Common myeloid progenitor, CD34-positive (primary cell): ENCODE measurements around the gene DHX16.
"Not testable (repeated sequence)": the region's sequence is repeated elsewhere in the genome, so short reads cannot be mapped to it uniquely, and the experiment has no call there.

Experiments used
- CTCF ChIA-PET: fragments of 350-600 bp; sonication (Branson Sonifier 250); formaldehyde crosslinking; loops from one replicate; lab custom pipeline; 2021; ENCODE audit warnings: antibody characterized with exemption; lab: Charles Lee
- POLR2A ChIA-PET: fragments of 350-600 bp; sonication (Branson Sonifier 250); formaldehyde crosslinking; loops from one replicate; lab custom pipeline; 2021; ENCODE audit warnings: antibody characterized with exemption; lab: Charles Lee
- DNase-seq, 3 donors: peaks; one replicate each; pipeline versions ENCODE4 v3.0.0 to v3.0.0-alpha.2; 2013
- H3K27ac ChIP-seq, 2 experiments: 1 replicate in 1 of 2; 2 replicates in 1 of 2; pipeline ENCODE4 v1.7.0; 2013; ENCODE audit warnings: inconsistent platforms in 2 of 2, low read length in 2 of 2, mild to moderate bottlenecking in 2 of 2, low read depth in 1 of 2, moderate library complexity in 1 of 2; ENCODE audit not compliant: severe bottlenecking in 2 of 2, insufficient read depth in 1 of 2, poor library complexity in 1 of 2
- H3K27me3 ChIP-seq, 5 experiments: replicated peaks in 2 of 5; 1 replicate in 3 of 5; 2 replicates in 2 of 5; pipeline versions ENCODE4 v1.6.1 to v1.7.0; 2013; ENCODE audit warnings: low read length in 4 of 5, mild to moderate bottlenecking in 2 of 5, moderate library complexity in 2 of 5, inconsistent platforms in 1 of 5; ENCODE audit not compliant: insufficient read depth in 5 of 5, control insufficient read depth in 4 of 5
- H3K36me3 ChIP-seq, 4 experiments: 1 replicate in 2 of 4; 2 replicates in 2 of 4; pipeline versions ENCODE4 v1.6.1 to v1.7.0; 2013; ENCODE audit warnings: low read length in 3 of 4, control low read depth in 1 of 4, mild to moderate bottlenecking in 1 of 4; ENCODE audit not compliant: control insufficient read depth in 4 of 4, insufficient read depth in 4 of 4
- H3K4me1 ChIP-seq, 4 experiments: 1 replicate in 3 of 4; 2 replicates in 1 of 4; pipeline versions ENCODE4 v1.6.1 to v1.7.1; 2013; ENCODE audit warnings: low read length in 3 of 4, mild to moderate bottlenecking in 3 of 4, control low read depth in 1 of 4, inconsistent platforms in 1 of 4, moderate library complexity in 1 of 4; ENCODE audit not compliant: control insufficient read depth in 4 of 4, insufficient read depth in 4 of 4; ENCODE audit errors: control extremely low read depth in 1 of 4
- H3K4me3 ChIP-seq, 7 experiments: 1 replicate in 4 of 7; 2 replicates in 3 of 7; pipeline versions ENCODE4 v1.5.1 to v1.7.0; 2013; ENCODE audit warnings: mild to moderate bottlenecking in 7 of 7, low read length in 6 of 7, moderate library complexity in 6 of 7, inconsistent platforms in 2 of 7, low read depth in 2 of 7, control low read depth in 1 of 7; ENCODE audit not compliant: insufficient read depth in 4 of 7, control insufficient read depth in 1 of 7; ENCODE audit errors: extremely low read depth in 1 of 7
- H3K9me3 ChIP-seq, 5 experiments: 1 replicate in 4 of 5; 2 replicates in 1 of 5; pipeline versions ENCODE4 v1.6.1 to v1.7.1; 2013; ENCODE audit warnings: low read length in 4 of 5, mild to moderate bottlenecking in 2 of 5, inconsistent platforms in 1 of 5, low read depth in 1 of 5, moderate library complexity in 1 of 5; ENCODE audit not compliant: control insufficient read depth in 4 of 5, insufficient read depth in 2 of 5; ENCODE audit errors: control extremely low read depth in 1 of 5
- WGBS: methylation state at CpG from one replicate; pipeline ENCODE4 v1.1.5; 2013; ENCODE audit not compliant: insufficient coverage; 5-methylcytosine and 5-hydroxymethylcytosine counted together

Gene DHX16

DNA sequence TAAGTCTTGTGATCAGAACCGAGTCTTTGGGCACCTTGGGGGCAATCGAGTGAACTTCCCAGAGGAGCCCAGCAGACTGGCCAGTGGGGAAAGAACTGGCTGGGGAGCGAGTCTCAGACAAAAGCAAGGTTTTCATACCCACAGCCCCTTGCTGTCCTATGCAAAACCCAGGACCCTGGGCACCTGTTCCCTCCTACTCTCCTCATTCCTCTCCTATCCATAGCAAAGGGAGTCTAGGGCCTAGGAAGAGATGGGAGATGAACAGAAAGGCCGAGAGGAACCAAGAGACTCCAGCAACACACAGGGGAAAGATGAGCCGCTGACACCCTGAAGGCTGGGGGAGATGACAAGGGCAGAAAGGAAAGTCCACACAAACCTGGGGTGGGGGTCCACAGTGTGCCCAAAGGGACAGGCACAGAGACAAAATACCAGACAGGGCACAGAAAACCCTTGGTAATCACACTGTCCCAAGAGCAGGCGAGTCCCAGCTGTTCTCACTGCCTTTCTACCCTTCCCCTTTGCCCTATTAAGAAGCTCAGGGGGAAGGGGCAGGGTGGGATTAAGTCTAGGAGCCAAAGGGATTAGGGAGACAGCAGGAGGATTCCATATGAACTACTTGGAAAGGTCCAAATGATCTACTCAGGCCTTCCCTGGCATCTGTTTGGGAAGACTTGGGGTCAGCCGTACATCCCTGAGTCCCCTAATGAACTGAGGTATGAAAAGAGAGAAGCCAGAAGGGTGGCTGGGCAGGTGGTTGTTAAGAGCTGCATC lies 7.1 kb upstream of the DHX16 start:
- no peak for DNase-seq
- CTCF ChIA-PET: interaction anchor here (0.7 to 18.0 kb wide), 13 partner anchors 8 to 196 kb away, joined by 3 to 622 read pairs (median 6); partner anchors contain the start of genes DHX16, MDC1, NRM and TUBB
- peaks cover 10 to 61% (median 54%) of the 10 kb centered on the region in 4 experiments for H3K4me1 ChIP-seq
- no peaks in the 10 kb centered on the region for H3K9me3 ChIP-seq
- peaks cover 7 to 46% (median 30%) of the 10 kb centered on the region in 4 experiments for H3K36me3 ChIP-seq
- H3K4me3 ChIP-seq: peak overlapping the region in 5 of 7 experiments; percentile 9 to 88 (median 46)
- POLR2A ChIA-PET: interaction anchor here (7.4 kb wide), 1 partner anchor 41 kb away, joined by 56 read pairs; the partner anchor contains the start of gene TUBB
- H3K27ac ChIP-seq: peak overlapping the region in 1 of 2 experiments; percentile 49
- no peaks in the 10 kb centered on the region for H3K27me3 ChIP-seq
- 79% methylated on average over 7 of the region's 7 CpGs for WGBS

DNA sequence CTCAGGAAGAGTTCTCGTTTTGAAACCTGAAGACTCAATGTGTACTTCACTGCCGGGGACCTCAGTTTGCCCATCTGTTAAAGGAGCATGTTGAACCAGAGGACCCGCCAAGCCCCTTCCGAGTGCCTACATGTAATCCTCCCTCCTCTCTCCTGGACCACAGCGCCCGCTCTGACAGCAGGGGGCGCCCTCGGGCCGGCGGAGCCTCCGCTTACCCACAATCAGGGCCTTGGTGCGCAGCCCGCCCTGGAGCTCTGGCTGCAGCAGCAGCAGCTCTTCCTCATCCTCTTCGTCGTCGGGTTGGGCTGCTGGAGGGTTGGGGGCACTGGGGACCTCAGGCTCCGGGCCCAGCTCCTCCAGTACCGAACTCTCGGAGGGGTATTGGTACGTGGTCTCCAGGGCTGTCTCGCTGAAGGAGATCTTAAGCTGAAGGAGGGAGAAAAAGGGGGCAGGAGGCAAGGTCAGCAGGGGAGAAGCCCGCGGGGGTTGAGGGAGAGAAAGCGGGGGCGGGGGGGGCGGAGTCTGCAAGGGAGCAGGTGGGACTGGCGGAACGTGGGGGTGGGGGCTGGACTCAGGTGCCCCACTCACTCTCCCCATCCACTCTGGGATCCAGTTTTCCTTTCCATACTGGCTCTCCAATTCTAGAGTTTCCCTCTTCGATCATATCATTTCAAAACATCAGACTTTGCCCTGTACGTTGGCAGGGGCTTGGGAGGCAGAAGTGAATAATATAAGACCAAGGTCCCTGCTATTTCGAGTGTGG lies 6.3 kb upstream of the DHX16 start:
- peaks cover 7 to 45% (median 30%) of the 10 kb centered on the region in 4 experiments for H3K36me3 ChIP-seq
- H3K4me1 ChIP-seq: peaks cover 10 to 55% (median 51%) of the 10 kb centered on the region in 4 experiments
- CTCF ChIA-PET: interaction anchor here (0.7 to 18.0 kb wide), 21 partner anchors 9 to 408 kb away, joined by 3 to 622 read pairs (median 4); partner anchors contain the start of genes FLOT1, MDC1, NRM and TUBB
- peak overlapping the region in 1 of 2 experiments; percentile 44 for H3K27ac ChIP-seq
- H3K9me3 ChIP-seq: no peaks in the 10 kb centered on the region
- DNase-seq: peak; percentile 83 to 91 (median 87)
- no peaks in the 10 kb centered on the region for H3K27me3 ChIP-seq
- peak overlapping the region in 4 of 7 experiments; percentile 9 to 88 (median 43) for H3K4me3 ChIP-seq
- 8% methylated on average over 11 of the region's 31 CpGs for WGBS
- POLR2A ChIA-PET: interaction anchor here (0.6 to 7.4 kb wide), 4 partner anchors 28 to 52 kb away, joined by 3 to 56 read pairs (median 6); partner anchors contain the start of genes MDC1 and TUBB

DNA sequence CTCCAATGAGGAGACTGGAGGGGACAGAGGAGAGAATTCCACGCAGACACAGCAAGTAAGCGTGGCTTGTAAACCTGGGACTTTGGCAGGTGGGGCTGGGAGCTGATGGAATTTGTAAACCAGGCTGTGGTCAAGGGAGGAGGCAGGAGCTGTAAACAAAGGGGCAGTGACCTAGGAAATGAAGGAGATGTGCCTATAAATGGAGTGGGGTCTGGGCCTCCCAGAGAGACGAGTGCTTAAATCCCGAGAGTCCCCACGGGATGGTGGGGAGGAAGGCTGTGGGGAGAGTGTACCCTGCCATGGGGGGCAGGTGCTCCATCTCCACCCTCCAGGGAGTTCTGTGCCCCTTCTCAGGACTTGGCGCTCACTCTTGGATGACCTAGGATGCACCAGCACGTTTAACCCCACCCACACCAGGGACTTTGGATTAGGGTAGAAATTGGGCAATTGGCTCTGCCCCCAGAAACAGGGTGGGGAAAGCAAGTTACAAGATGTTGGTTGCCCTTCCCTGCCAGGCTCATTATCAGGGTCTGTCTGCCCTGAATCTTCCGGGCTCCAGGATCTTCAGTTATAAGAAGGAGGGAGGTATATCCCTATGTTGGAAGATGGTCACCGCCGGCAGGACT lies 4.0 kb upstream of the DHX16 start:
- peaks cover 7 to 45% (median 29%) of the 10 kb centered on the region in 4 experiments for H3K36me3 ChIP-seq
- POLR2A ChIA-PET: no interaction called here
- H3K27me3 ChIP-seq: no peaks in the 10 kb centered on the region
- H3K27ac ChIP-seq: no peak overlapping the region
- CTCF ChIA-PET: interaction anchor here (0.7 to 18.0 kb wide), 4 partner anchors 25 to 111 kb away, joined by 3 to 622 read pairs (median 4); partner anchors contain the start of genes MDC1 and TUBB
- H3K4me3 ChIP-seq: no peak overlapping the region
- no peaks in the 10 kb centered on the region for H3K9me3 ChIP-seq
- H3K4me1 ChIP-seq: peaks cover 8 to 48% (median 44%) of the 10 kb centered on the region in 4 experiments
- WGBS: 92% methylated on average over 4 of the region's 10 CpGs
- DNase-seq: no peak

DNA sequence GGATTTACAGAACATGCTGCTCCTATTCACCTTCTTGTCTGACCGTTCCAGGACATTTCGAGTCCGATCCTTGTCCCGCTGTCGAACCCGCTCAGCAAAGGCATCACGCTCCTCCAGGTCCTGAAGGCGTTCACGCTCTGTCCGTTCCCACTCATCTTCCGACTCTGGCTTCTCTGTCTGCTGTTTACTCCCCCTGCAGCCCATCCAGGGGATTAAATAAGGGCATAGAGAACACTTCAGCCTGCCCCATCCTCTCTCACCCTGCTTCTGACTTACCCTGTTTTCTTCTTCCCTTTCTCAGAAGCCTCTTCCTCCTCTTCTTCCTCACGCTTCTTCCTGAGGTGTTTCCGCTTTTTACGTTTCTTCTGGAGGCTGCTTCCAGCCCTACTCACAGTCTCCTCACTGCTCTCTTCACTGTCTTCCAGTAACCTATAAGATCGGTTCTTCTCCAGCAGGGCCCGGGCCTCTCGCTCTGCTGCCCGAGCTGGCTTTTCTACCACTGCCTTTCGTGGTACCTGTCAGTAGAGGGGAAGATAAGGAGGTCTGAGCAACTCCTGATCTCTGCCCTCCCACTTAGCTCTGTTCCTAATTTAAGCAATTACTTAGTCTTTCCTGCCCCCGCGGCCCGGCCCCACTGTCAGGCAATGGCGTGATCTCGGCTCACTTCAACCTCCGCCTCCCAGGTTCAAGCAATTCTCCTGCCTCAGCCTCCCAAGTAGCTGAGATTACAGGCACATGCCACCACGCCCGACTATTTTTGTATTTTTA lies 1.9 kb downstream of the DHX16 start:
- H3K27ac ChIP-seq: no peak overlapping the region
- POLR2A ChIA-PET: no interaction called here
- peaks cover 7 to 40% (median 27%) of the 10 kb centered on the region in 4 experiments for H3K36me3 ChIP-seq
- peak in 2 of 3 donors; percentile 28 to 38 for DNase-seq
- H3K9me3 ChIP-seq: no peaks in the 10 kb centered on the region
- 96% methylated on average over 21 of the region's 27 CpGs for WGBS
- no peaks in the 10 kb centered on the region for H3K27me3 ChIP-seq
- CTCF ChIA-PET: interaction anchor here (0.7 to 18.0 kb wide), 11 partner anchors 10 to 189 kb away, joined by 3 to 622 read pairs (median 8); partner anchors contain the start of genes ATAT1, C6orf136, MDC1 and TUBB
- peak overlapping the region in 1 of 7 experiments; percentile 10 for H3K4me3 ChIP-seq
- peaks cover 3 to 19% (median 16%) of the 10 kb centered on the region in 4 experiments for H3K4me1 ChIP-seq

DNA sequence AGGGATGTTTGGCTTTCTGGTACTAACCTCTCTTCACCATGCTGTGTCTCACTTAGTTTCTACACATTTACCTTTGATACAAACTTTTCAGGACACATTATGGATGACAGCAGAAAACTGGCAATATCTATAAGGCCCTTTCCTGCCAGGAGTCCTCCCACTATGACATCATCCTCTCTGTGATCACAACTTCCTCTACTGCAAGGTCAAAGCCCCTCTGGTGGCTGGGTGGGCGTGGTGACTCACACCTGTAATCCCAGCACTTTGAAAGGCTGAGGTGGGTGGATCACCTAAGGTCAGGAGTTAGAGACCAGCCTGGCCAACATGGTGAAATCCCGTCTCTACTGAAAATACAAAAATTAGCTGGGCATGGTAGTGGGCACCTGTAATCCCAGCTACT lies 6.5 kb downstream of the DHX16 start:
- H3K27me3 ChIP-seq, H3K27ac ChIP-seq, H3K9me3 ChIP-seq, DNase-seq, H3K4me3 ChIP-seq, POLR2A ChIA-PET, H3K4me1 ChIP-seq: not testable (repeated sequence)
- CTCF ChIA-PET: interaction anchor here (1.5 to 3.4 kb wide), 5 partner anchors 10 to 69 kb away, joined by 3 to 10 read pairs (median 4); no protein-coding TSS in a partner anchor
- H3K36me3 ChIP-seq: peaks cover 19 to 78% (median 59%) of the 10 kb centered on the region in 4 experiments
- WGBS: 100% methylated on average over 1 of the region's 2 CpGs
